IMR-90 (cell line): ENCODE results near the gene PLCL1.

Experiments
- CHD1 ChIP-seq: IDR thresholded peaks from 2 replicates; pipeline ENCODE4 v1.6.1; 2012; ENCODE audit warnings: low read depth, low read length, improper control_type of control experiment
- CTCF ChIP-seq: conservative IDR thresholded peaks from 2 replicates; pipeline ENCODE4 v1.5.1; 2012; ENCODE audit warnings: mild to moderate bottlenecking, low read depth, low read length, improper control_type of control experiment
- MXI1 ChIP-seq: IDR thresholded peaks from 2 replicates; pipeline ENCODE4 v1.6.1; 2012; ENCODE audit warnings: low read depth, mild to moderate bottlenecking, low read length, moderate library complexity, borderline replicate concordance

- TF ChIP-seq CTCF (no peak), CHD1 (no peak), MXI1 (no peak)
Observed at GRCh38 chr2:198062826-198063225, 258.4 kb downstream of the PLCL1 start.
